Endothelial cell of umbilical vein (primary cell): ENCODE measurements around the gene ZSCAN12.

Experiments used
- CTCF ChIP-seq, 2 donors: IDR thresholded peaks; 1 replicate in 1 of 2; 2 replicates in 1 of 2; pipeline ENCODE4 v1.5.1; 2011; ENCODE audit warnings: low read length in 2 of 2, mild to moderate bottlenecking in 2 of 2, moderate library complexity in 2 of 2, control low read depth in 1 of 2, inconsistent platforms in 1 of 2, low read depth in 1 of 2; ENCODE audit not compliant: insufficient read depth in 1 of 2; ENCODE audit errors: extremely low read depth in 1 of 2
- JUN ChIP-seq: IDR thresholded peaks from 2 replicates; pipeline ENCODE4 v1.6.1; 2011; ENCODE audit warnings: borderline replicate concordance, low read depth; ENCODE audit not compliant: insufficient read length, insufficient read depth
- POLR2AphosphoS5 ChIP-seq: IDR thresholded peaks from 2 replicates; pipeline ENCODE4 v1.6.1; 2012; ENCODE audit warnings: low read depth, mild to moderate bottlenecking, control low read depth, low read length, moderate library complexity; ENCODE audit not compliant: insufficient read depth

GRCh38 chr6:28399350-28400121 lies at the start of gene ZSCAN12:
- TF ChIP-seq CTCF (IDR thresholded peaks at IDR 0.05; ENCODE audit: extremely low read depth in 1 of 2, insufficient read depth in 1 of 2, low read depth in 1 of 2, low read length in 2 of 2) (peak; percentile 39 to 71), POLR2AphosphoS5 (peak; percentile 74), JUN (no peak)
